Measurements from ENCODE around the gene XYLB. TPM values are rescaled to one million over a fixed set of nuclear protein-coding genes. Genes with fewer than 3 reads are reported as not detected.
"Not testable (repeated sequence)": the region's sequence is repeated elsewhere in the genome, so short reads cannot be mapped to it uniquely, and the experiment has no call there.

Gene XYLB
- 10 to 100 TPM in 1 of 4 donors, 1 to 10 TPM in 3; 4.3 to 33.0 (median 5.9) TPM for polyA plus RNA-seq
- long read RNA-seq, donor 1 = 0 reads
- long read RNA-seq, donor 2, partial matches to known transcripts = 0 of 1 reads
- long read RNA-seq, donor 2, other reads (novel, unspliced or antisense) = 0 of 1 reads
- long read RNA-seq, donor 3, partial matches to known transcripts = 0 of 1 reads
- long read RNA-seq, donor 3, other reads (novel, unspliced or antisense) = 0 of 1 reads
- long read RNA-seq, donor 4, partial matches to known transcripts = 0 of 1 reads
- long read RNA-seq, donor 4, other reads (novel, unspliced or antisense) = 0 of 1 reads
- long read RNA-seq, donor 5 = 0 reads
- long read RNA-seq, donor 6, partial matches to known transcripts = 0 of 2 reads
- long read RNA-seq, donor 6, other reads (novel, unspliced or antisense) = 0 of 2 reads
- long read RNA-seq, donor 7 = 0 reads
- long read RNA-seq, donor 8 = 0 reads
- long read RNA-seq, donor 9, partial matches to known transcripts = 6 of 6 reads
- long read RNA-seq, donor 9, other reads (novel, unspliced or antisense) = 0 of 6 reads
- long read RNA-seq, donor 10 = 0 reads

DNA sequence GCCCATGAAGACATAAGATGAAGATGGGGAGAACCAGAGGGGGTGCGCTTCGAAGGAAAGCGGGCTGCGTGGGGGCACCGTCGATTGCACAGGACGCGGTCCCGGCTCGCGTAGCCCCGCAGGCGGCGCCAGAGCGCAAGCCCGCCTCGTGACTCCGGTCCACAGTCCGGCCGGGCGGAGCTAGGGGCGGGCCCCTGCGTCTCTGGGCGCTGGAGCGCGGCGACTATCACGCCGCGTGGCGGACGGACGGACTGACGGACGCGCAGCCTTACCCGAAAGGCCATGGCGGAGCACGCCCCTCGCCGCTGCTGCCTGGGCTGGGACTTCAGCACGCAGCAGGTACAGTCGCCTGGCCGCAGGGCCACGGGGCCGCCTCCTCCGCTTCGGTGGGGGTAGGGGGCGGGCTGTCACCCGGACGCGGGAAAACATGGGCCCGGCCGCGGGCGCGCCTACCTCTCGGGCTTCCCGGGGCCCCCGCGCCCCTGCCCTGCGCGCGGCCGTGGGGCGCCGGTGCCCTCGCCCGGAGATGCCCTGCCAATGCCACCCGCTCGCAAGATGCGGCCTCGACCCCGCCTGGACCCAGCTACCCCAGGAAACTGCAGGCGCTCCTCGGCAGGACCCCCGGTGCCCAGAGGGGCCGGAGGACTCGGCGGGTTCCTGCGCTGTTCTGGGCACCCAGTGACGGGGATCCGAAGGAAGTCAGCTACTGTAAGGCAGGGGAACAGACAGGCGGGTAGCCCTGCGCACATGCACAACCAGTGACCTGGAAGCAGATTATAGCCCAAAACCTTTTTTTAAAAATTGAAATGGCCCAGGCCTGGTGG is at the start of gene XYLB:
Gene XYLB (plus strand): TSS at position 199 of the 824 bp plus-strand sequence. CDS start 84 bp downstream, at position 283.
- DNase-seq (peak; percentile 87 to 96), FAIRE-seq (no peak)
- WGBS, 3 donors = 1% methylated on average over 65 to 85 of the region's 85 CpGs
- no peaks in the 10 kb centered on the region for H3K27me3 ChIP-seq (ENCODE audit: control insufficient read depth in 3 of 3, insufficient read depth in 3 of 3, low read length in 3 of 3)
- peak within 1 kb of the TSS; percentile 53 to 63 (median 59) for H3K4me3 ChIP-seq (ENCODE audit: low read depth in 1 of 3, low read length in 3 of 3)
- peak within 1 kb of the TSS; percentile 60 to 73 (median 62) for H3K27ac ChIP-seq (ENCODE audit: low read depth in 1 of 3, low read length in 2 of 3)
- peaks cover 0 to 4% of the 10 kb centered on the region in 2 donors for H3K9me3 ChIP-seq (ENCODE audit: control insufficient read depth in 2 of 2, insufficient read depth in 1 of 2, low read depth in 1 of 2, low read length in 1 of 2)
- H3K36me3 ChIP-seq (ENCODE audit: control insufficient read depth in 3 of 3, insufficient read depth in 2 of 3, low read depth in 1 of 3, low read length in 3 of 3) = peaks cover 0 to 19% (median 0%) of the 10 kb centered on the region in 3 donors
- H3K4me1 ChIP-seq (ENCODE audit: control insufficient read depth in 3 of 3, insufficient read depth in 2 of 3, low read depth in 1 of 3, low read length in 2 of 3) = peaks cover 2 to 3% (median 3%) of the 10 kb centered on the region in 3 donors

GRCh38 chr3:38297053-38297452 is 49.5 kb upstream of the XYLB start:
- WGBS, 3 donors = 77 to 88% (median 85%) methylated on average over 4 of the region's 4 CpGs
- not testable (repeated sequence) for FAIRE-seq

DNA sequence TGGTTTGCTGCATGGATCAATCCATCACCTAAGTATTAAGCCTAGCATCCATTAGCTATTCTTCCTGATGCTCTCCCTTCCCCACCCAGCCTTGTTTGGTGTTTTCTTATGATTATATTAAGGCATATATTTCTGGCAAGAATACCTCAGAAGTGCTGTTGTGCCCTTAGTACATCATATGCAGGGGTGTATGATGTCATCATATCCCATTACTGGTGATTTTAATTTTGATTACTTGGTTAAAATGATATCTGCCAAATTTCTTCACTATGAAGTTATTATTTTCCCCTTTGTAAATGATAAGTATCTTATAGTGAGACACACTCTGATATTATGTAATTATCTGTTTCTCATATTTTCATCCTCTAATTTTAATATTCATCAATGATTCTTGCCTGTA is 49.0 kb upstream of the XYLB start:
- Histone ChIP-seq H3K9me3 (ENCODE audit: control insufficient read depth in 2 of 2, insufficient read depth in 1 of 2, low read depth in 1 of 2, low read length in 1 of 2) (no peaks in the 10 kb centered on the region), H3K4me1 (ENCODE audit: control insufficient read depth in 3 of 3, insufficient read depth in 2 of 3, low read depth in 1 of 3, low read length in 2 of 3) (no peaks in the 10 kb centered on the region), H3K27ac (ENCODE audit: low read depth in 1 of 3, low read length in 2 of 3) (no peak overlapping the region), H3K27me3 (ENCODE audit: control insufficient read depth in 3 of 3, insufficient read depth in 3 of 3, low read length in 3 of 3) (no peaks in the 10 kb centered on the region), H3K4me3 (ENCODE audit: low read depth in 1 of 3, low read length in 3 of 3) (no peak overlapping the region), H3K36me3 (ENCODE audit: control insufficient read depth in 3 of 3, insufficient read depth in 2 of 3, low read depth in 1 of 3, low read length in 3 of 3) (no peaks in the 10 kb centered on the region)
- no peak for DNase-seq
- no peak for FAIRE-seq

More at GRCh38 chr3:38297053-38297452, 49.5 kb upstream of the XYLB start:
- H3K27me3 ChIP-seq (ENCODE audit: control insufficient read depth in 3 of 3, insufficient read depth in 3 of 3, low read length in 3 of 3); DNase-seq; H3K36me3 ChIP-seq (ENCODE audit: control insufficient read depth in 3 of 3, insufficient read depth in 2 of 3, low read depth in 1 of 3, low read length in 3 of 3); H3K4me1 ChIP-seq (ENCODE audit: control insufficient read depth in 3 of 3, insufficient read depth in 2 of 3, low read depth in 1 of 3, low read length in 2 of 3); H3K27ac ChIP-seq (ENCODE audit: low read depth in 1 of 3, low read length in 2 of 3); H3K9me3 ChIP-seq (ENCODE audit: control insufficient read depth in 2 of 2, insufficient read depth in 1 of 2, low read depth in 1 of 2, low read length in 1 of 2); H3K4me3 ChIP-seq (ENCODE audit: low read depth in 1 of 3, low read length in 3 of 3): not testable (repeated sequence)

- 77 to 83% (median 78%) methylated on average over 5 of the region's 5 CpGs for WGBS, 3 donors
- DNase-seq (no peak), FAIRE-seq (no peak)
- Histone ChIP-seq H3K36me3 (ENCODE audit: control insufficient read depth in 3 of 3, insufficient read depth in 2 of 3, low read depth in 1 of 3, low read length in 3 of 3) (no peaks in the 10 kb centered on the region), H3K4me1 (ENCODE audit: control insufficient read depth in 3 of 3, insufficient read depth in 2 of 3, low read depth in 1 of 3, low read length in 2 of 3) (no peaks in the 10 kb centered on the region), H3K9me3 (ENCODE audit: control insufficient read depth in 2 of 2, insufficient read depth in 1 of 2, low read depth in 1 of 2, low read length in 1 of 2) (no peaks in the 10 kb centered on the region), H3K27ac (ENCODE audit: low read depth in 1 of 3, low read length in 2 of 3) (no peak overlapping the region), H3K27me3 (ENCODE audit: control insufficient read depth in 3 of 3, insufficient read depth in 3 of 3, low read length in 3 of 3) (no peaks in the 10 kb centered on the region), H3K4me3 (ENCODE audit: low read depth in 1 of 3, low read length in 3 of 3) (no peak overlapping the region)
Measured at GRCh38 chr3:38297947-38298711, 48.5 kb upstream of the XYLB start.

- Histone ChIP-seq H3K4me1 (ENCODE audit: control insufficient read depth in 3 of 3, insufficient read depth in 2 of 3, low read depth in 1 of 3, low read length in 2 of 3) (no peaks in the 10 kb centered on the region), H3K27ac (ENCODE audit: low read depth in 1 of 3, low read length in 2 of 3) (no peak overlapping the region), H3K27me3 (ENCODE audit: control insufficient read depth in 3 of 3, insufficient read depth in 3 of 3, low read length in 3 of 3) (no peaks in the 10 kb centered on the region), H3K4me3 (ENCODE audit: low read depth in 1 of 3, low read length in 3 of 3) (no peak overlapping the region), H3K36me3 (ENCODE audit: control insufficient read depth in 3 of 3, insufficient read depth in 2 of 3, low read depth in 1 of 3, low read length in 3 of 3) (no peaks in the 10 kb centered on the region), H3K9me3 (ENCODE audit: control insufficient read depth in 2 of 2, insufficient read depth in 1 of 2, low read depth in 1 of 2, low read length in 1 of 2) (peaks cover 0 to 4% of the 10 kb centered on the region in 2 donors)
- WGBS, 3 donors = 85 to 90% (median 87%) methylated on average over 5 of the region's 5 CpGs
- DNase-seq = no peak
- no peak for FAIRE-seq
Measured at GRCh38 chr3:38306941-38307340, 39.6 kb upstream of the XYLB start.

DNA sequence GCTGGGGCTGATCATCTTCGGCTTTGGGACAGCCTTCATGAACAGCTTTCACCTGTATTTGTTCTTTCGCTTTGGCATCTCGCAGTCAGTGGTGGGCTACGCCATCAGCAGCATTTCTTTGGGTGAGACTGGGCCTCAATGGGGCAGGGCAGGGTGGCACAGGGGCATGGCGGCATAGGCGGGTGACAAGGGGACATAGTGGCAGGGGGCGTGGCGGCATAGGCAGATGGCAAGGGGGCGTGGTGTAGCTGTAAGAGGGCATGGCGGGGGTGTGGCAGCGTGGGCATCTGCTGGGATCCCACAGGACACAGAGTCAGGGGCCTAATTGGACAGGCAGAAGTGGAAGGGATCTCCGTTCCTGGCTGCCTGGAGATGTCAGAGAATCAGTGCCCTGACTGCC is 39.0 kb upstream of the XYLB start:
- Histone ChIP-seq H3K9me3 (ENCODE audit: control insufficient read depth in 2 of 2, insufficient read depth in 1 of 2, low read depth in 1 of 2, low read length in 1 of 2) (peaks cover 0 to 4% of the 10 kb centered on the region in 2 donors), H3K27ac (ENCODE audit: low read depth in 1 of 3, low read length in 2 of 3) (no peak overlapping the region), H3K27me3 (ENCODE audit: control insufficient read depth in 3 of 3, insufficient read depth in 3 of 3, low read length in 3 of 3) (no peaks in the 10 kb centered on the region), H3K4me3 (ENCODE audit: low read depth in 1 of 3, low read length in 3 of 3) (no peak overlapping the region), H3K36me3 (ENCODE audit: control insufficient read depth in 3 of 3, insufficient read depth in 2 of 3, low read depth in 1 of 3, low read length in 3 of 3) (no peaks in the 10 kb centered on the region), H3K4me1 (ENCODE audit: control insufficient read depth in 3 of 3, insufficient read depth in 2 of 3, low read depth in 1 of 3, low read length in 2 of 3) (no peaks in the 10 kb centered on the region)
- DNase-seq (no peak), FAIRE-seq (no peak)
- 86 to 88% (median 88%) methylated on average over 12 of the region's 12 CpGs for WGBS, 3 donors

GRCh38 chr3:38308456-38308855 is 38.1 kb upstream of the XYLB start:
- Histone ChIP-seq H3K4me3 (ENCODE audit: low read depth in 1 of 3, low read length in 3 of 3) (no peak overlapping the region), H3K9me3 (ENCODE audit: control insufficient read depth in 2 of 2, insufficient read depth in 1 of 2, low read depth in 1 of 2, low read length in 1 of 2) (peaks cover 0 to 4% of the 10 kb centered on the region in 2 donors), H3K4me1 (ENCODE audit: control insufficient read depth in 3 of 3, insufficient read depth in 2 of 3, low read depth in 1 of 3, low read length in 2 of 3) (no peaks in the 10 kb centered on the region), H3K27me3 (ENCODE audit: control insufficient read depth in 3 of 3, insufficient read depth in 3 of 3, low read length in 3 of 3) (no peaks in the 10 kb centered on the region), H3K36me3 (ENCODE audit: control insufficient read depth in 3 of 3, insufficient read depth in 2 of 3, low read depth in 1 of 3, low read length in 3 of 3) (no peaks in the 10 kb centered on the region), H3K27ac (ENCODE audit: low read depth in 1 of 3, low read length in 2 of 3) (no peak overlapping the region)
- FAIRE-seq (no peak), DNase-seq (no peak)
- 79 to 89% (median 85%) methylated on average over 9 of the region's 9 CpGs for WGBS, 3 donors

DNA sequence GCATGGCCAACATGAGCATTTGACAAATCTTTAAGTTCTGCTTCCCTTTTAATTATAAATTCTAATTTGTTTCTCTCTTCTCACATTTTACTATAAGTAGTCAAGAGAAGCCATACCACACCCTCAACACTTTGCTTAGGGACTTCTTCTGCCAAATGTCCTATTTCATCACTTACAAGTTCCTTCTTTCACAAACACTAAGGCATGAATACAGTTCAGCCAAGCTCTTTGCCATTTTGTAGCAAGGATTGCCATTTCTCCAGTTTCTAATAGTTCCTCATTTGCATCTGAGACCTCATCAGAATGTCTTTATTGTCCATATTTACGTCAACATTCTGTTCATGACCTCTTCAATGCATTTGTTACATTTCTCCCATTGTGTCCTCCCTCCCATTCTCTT is 35.1 kb upstream of the XYLB start:
- H3K4me1 ChIP-seq (ENCODE audit: control insufficient read depth in 3 of 3, insufficient read depth in 2 of 3, low read depth in 1 of 3, low read length in 2 of 3) = no peaks in the 10 kb centered on the region
- no peaks in the 10 kb centered on the region for H3K36me3 ChIP-seq (ENCODE audit: control insufficient read depth in 3 of 3, insufficient read depth in 2 of 3, low read depth in 1 of 3, low read length in 3 of 3)
- no peak overlapping the region for H3K4me3 ChIP-seq (ENCODE audit: low read depth in 1 of 3, low read length in 3 of 3)
- FAIRE-seq = no peak
- DNase-seq = no peak
- no peak overlapping the region for H3K27ac ChIP-seq (ENCODE audit: low read depth in 1 of 3, low read length in 2 of 3)
- 85 to 100% (median 89%) methylated on average over 1 of the region's 1 CpG for WGBS, 3 donors
- no peaks in the 10 kb centered on the region for H3K27me3 ChIP-seq (ENCODE audit: control insufficient read depth in 3 of 3, insufficient read depth in 3 of 3, low read length in 3 of 3)
- H3K9me3 ChIP-seq (ENCODE audit: control insufficient read depth in 2 of 2, insufficient read depth in 1 of 2, low read depth in 1 of 2, low read length in 1 of 2) = no peaks in the 10 kb centered on the region
